GM19240 (cell line): ENCODE results near the gene TGFBRAP1.

ENCODE experiments used
- DNase-seq: peaks from one replicate; pipeline ENCODE4 v3.0.0; 2011; ENCODE audit warnings: low spot score; ENCODE audit not compliant: insufficient read length

Gene TGFBRAP1

DNA sequence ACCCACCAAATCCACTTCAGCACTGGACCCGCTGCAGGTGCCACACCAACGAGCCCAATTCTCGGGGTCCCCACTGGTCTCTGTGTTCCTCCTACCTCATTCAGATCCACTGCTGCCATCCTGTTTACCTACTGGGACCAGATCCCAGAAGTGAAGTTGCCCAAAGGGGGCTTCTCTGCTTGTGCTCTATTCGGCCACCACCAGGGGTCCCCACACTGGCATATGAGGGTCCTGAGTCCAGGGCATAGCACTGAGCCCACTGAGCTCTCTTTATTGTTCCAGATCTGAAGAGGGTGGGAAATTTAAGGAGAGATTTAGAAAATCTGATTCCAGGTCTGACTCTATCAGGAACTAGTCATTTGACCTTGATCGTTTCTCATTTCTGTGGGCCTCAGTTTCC is 85.6 kb downstream of the TGFBRAP1 start:
- no peak for DNase-seq

DNA sequence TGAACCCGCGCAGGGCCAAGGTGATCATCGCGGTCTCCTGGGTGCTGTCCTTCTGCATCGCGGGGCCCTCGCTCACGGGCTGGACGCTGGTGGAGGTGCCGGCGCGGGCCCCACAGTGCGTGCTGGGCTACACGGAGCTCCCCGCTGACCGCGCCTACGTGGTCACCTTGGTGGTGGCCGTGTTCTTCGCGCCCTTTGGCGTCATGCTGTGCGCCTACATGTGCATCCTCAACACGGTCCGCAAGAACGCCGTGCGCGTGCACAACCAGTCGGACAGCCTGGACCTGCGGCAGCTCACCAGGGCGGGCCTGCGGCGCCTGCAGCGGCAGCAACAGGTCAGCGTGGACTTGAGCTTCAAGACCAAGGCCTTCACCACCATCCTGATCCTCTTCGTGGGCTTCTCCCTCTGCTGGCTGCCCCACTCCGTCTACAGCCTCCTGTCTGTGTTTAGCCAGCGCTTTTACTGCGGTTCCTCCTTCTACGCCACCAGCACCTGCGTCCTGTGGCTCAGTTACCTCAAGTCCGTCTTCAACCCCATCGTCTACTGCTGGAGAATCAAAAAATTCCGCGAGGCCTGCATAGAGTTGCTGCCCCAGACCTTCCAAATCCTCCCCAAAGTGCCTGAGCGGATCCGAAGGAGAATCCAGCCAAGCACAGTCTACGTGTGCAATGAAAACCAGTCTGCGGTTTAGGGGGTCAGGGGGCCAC is 87.1 kb downstream of the TGFBRAP1 start:
- DNase-seq = no peak

DNA sequence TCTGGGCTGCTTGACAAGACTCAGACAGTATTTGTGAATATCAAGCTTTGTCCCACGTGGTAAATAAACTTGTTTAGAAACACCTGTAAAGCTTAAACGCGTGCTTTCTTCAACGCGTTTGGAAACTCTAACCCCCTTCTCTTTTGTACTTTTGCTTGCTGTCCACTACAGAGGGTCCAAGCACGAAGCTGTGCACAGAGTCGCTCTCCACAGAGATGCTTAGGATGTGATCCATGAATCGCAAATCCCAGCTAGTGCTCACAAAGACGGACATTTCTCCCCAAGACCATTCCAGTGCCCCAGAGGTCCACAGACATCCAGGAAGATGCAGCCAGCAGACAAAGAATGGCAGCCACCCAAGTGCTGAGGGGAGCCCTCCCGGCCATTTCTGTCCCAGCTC is 88.1 kb downstream of the TGFBRAP1 start, which contains the start of gene GPR45:
GPR45 (plus strand) TSS at position 301 of the 400 bp plus-strand sequence. CDS start 116 bp downstream, outside the sequence.
- no peak for DNase-seq

DNA sequence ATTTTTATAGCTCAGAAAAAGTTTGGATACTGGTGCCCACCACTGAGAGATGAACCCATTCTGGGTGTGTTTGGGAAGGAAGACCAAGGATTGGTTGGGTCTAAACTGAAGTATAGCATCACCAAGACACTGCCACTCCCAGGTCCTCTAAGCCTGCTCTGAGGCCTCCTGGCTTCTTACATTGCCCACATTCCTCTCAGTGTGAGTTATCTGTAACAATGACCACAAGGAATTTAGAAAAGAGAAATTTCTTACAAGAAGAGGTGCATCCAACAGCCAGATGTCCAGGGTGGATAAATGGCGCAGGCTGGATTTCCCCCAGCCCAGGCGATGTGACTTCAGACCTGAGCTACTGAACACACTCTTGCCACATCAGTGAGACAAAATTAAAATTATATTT is 89.6 kb downstream of the TGFBRAP1 start:
- no peak for DNase-seq

DNA sequence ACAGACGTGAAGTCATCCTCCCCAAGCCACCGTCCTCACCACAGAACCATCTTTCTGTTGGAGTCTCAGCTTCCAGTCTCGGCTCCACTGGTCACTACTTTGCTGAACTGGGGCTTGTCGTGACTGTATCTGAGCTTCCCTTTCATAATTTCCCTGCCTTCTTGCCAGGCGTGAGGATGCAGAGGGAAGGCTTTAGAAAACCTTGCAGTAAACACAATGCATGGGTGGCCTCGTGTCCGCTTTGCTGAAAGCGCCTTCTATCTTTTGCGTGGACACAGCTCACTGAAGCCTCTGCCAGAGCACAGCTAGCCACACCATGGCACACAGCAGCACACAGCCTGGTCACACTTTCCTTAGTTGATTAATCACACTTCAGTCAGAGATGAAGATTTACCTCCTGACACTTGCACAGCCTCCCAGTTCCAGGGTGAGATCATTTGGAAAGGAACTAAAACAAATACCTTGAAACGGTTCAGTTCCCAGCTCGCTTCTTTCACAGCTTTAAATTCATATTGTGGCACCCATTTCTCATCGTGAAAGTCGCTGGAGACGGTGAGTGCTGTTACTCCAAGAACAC is 90.8 kb downstream of the TGFBRAP1 start:
- DNase-seq = no peak

DNA sequence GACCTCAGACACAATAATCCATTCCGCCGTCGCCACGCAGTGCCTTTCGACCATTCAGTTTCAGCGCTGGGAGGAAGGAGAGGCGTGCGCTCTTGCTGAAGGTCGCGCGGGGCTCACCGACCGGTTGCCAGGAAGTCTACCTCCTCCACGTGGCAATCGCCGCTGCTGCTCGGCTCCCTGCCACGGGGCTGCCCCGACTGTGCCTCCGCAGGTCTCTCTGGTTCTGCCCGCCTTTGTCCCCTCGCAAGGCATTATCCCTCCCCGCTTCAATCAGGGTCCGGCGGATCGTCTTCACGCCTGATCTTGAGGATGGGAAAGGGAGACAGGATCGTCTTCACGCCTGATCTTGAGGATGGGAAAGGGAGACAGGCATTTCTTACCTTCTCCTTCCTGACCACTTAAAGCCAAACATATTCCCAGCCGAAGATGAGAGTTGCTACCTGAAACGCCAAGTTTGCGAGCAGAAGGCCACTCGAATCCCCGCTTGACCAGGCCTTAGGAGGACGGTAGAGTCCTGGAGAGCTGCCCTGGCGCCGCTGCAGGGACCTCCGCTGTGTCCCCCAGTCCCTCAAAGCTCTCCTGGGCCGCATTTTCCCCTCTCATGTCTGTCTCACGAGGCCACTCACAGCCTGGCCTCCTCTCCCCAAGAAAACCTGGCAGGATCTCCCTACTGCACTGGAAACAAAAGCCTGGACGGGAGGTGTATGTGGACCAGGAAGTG is 92.3 kb downstream of the TGFBRAP1 start:
- no peak for DNase-seq

DNA sequence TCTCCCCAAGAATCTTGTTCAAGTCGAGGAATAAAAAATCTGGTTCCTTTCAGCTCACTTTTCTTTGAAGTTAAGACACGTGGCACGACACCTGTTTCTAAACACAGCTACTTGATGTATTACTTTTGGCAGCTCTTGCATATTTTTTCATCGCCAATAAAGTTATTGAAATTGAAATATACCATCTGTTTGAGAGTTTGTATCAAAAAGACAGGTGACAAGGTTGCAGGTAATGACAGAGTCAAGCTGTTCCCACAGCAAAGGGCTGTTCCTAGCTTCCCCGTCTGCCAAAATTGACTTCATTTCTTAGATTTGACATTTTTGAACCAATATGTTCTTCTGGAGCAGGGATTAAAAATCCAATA is 93.5 kb downstream of the TGFBRAP1 start:
- no peak for DNase-seq

DNA sequence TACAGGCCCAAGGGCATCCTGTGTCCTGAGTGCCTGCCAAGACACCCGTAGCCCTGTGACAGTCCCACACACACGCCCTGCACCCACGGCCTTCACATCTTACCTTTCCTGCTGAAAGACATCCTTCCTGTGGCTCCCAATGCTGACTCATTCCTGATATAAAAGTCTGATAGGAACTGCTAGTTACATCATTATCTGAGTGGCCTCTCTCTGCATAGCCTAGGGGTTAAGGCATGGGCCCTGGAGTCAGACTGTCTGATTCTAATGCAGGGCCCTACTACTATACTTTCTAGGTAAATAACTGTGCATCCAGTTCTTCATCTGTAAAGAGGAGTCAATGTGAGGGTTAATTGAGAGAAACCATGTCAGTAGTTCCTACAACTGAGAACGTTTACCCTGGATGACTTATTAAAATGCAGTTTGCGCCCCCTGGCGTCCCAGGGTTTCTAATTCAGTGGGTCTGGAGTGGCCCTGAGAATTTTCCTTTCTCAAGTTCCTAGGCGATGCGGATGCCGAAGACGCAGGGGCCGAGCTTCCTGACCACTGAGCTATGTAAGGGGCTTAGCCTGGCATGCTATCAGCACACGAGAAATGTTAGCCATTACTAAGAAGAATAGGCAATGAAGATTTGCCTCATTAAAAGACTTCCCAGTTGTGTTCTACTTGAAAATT is 94.0 kb downstream of the TGFBRAP1 start:
- DNase-seq = peak; percentile 23

DNA sequence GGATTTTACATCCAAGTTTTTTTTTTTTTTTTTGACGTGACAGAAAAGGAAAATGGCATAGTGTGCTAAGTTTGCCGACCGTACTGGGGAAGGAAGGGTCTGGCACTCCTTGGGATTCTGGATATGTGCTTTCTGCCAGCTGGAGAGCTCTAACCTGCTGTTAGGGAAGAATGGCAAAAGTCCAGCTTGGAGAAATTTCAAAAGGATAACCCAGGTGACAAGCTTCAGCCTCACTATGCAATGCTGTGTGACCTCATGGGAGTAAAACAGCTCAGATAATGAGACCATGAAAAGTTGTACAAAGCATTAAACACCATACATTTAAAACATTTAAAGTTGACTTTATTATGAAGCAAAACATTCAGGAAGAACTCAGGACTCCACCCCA is 98.3 kb downstream of the TGFBRAP1 start:
- DNase-seq = no peak

DNA sequence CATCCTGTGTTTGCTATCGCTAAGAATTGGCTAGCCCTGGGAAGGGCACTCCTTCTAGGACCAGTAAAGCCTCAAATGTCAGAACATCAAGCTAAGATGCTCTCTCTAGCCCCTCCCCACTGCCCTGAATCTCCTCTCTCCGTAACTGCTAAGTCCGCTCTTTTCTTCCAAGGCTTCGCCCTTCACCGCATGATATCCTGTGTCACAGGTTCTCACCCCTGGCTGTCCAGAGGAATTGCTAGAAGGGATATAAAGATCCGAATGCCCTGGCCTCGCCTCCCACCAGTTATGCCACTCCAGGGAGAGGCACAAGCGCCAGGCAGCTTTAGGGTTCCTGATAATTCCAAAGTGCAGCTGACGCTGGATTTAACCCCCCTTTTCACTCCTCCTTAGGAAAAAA is 105.1 kb downstream of the TGFBRAP1 start:
- no peak for DNase-seq

DNA sequence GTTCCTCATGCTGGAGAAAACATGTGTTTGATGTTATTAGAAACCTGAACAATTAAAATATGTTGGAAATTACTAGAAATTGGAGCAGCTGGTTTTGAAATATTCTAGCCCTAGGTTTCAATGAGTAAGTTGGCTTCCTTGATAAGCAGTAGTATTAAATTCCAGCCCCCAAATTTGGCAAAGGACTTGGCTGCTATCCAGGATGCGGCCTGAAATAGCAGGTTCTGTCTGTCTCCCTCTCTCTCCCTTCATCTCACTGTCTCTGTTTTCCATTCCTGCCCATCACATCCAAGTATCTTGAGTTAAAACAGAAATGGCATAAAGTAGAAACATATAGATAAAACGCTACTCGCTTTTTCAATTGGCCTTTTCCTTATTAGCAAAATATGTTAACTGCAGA is 108.9 kb downstream of the TGFBRAP1 start:
- no peak for DNase-seq

DNA sequence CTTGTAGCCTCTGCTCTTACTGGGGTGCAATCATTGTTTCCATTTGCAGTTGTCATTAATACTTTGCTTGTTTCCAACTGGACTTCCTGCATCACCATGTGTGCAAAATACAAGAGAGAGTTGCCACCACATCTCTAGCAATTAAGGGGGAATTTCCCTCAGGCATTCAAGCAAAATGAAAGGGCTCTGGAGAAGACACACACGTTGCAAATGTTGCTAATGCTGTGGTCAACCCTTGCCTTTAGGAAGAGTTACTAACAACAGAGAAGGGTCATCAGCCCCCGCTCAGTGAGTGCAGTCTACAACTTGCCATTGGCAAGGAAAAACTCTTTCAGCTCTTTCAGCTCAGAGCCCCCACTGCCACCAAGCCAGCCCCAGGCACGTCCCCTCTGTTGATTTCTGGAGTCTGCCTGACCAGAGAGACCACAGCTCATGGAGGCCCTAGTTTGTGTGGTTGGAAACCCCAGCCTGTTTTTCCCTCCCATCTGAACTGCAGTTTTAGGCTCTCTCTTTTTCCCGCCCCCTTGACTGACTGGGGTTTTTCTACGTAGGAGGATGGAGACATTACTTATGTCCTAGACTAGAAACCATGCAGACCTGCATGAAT is 113.8 kb downstream of the TGFBRAP1 start:
- no peak for DNase-seq
